HCT116 (cell line): ENCODE measurements around the gene NCAPD3. TPM values are rescaled to one million over a fixed set of nuclear protein-coding genes. Genes with fewer than 3 reads are reported as not detected.

Source experiments
- ATAC-seq: fragments of 200-7000 bp; cut with Tn5 transposase; 2 replicates; pipeline ENCODE4 v1.9.1; 2020; ENCODE audit warnings: mild to moderate bottlenecking, moderate library complexity
- BruUV-seq: library from RNA; stranded (reverse); fragments of 400-500 nt; replicated peaks from 2 replicates; lab custom pipeline; 2021; lab: Mats Ljungman, UMichigan
- CTCF ChIA-PET: fragments of 300-600 bp; sonication (Branson Sonifier 250); formaldehyde crosslinking; loops from one replicate; lab custom pipeline; 2021; ENCODE audit warnings: antibody characterized with exemption; lab: Charles Lee
- POLR2A ChIA-PET: fragments of 300-600, 350-600 bp; sonication (Branson Sonifier 250); formaldehyde crosslinking; loops from one replicate; lab custom pipeline; 2021; ENCODE audit warnings: antibody characterized with exemption; lab: Charles Lee
- RAD21 ChIA-PET, 2 experiments: fragments of 300-600 bp; sonication (Branson Sonifier 250); formaldehyde crosslinking; loops; one replicate each; lab custom pipeline; 2023; ENCODE audit warnings: low total read pairs in 2 of 2; ENCODE audit not compliant: uncharacterized antibody in 2 of 2, unreplicated experiment in 2 of 2, low non-redundant PET in 1 of 2; lab: Charles Lee
- DNase-seq: peaks from one replicate; pipeline ENCODE4 v3.0.0-alpha.2; 2010; ENCODE audit warnings: low read depth, low spot score
- H2AFZ ChIP-seq: fragments of 200-600 bp; shearing (Covaris generic), sonication (generic); 2 replicates; pipeline ENCODE4 v1.6.1; 2017; ENCODE audit warnings: low read depth, mixed run types, mixed read lengths, antibody characterized with exemption, low read length; ENCODE audit not compliant: poor library complexity, severe bottlenecking
- H3K27ac ChIP-seq: 2 replicates; pipeline ENCODE4 v1.5.1; 2012; ENCODE audit warnings: low read depth, low read length
- H3K27me3 ChIP-seq: fragments of 200-600 bp; sonication (generic); 2 replicates; pipeline ENCODE4 v1.6.1; 2016; ENCODE audit warnings: mixed run types, low read length, mixed read lengths; ENCODE audit not compliant: insufficient read depth
- H3K36me3 ChIP-seq, 2 experiments: fragments of 200-500 bp in 1 of 2; fragments of 200-600 bp in 1 of 2; sonication (Bioruptor generic) in 1 of 2; sonication (generic) in 1 of 2; 2 replicates each; pipeline versions ENCODE4 v1.5.1 to v1.6.1; 2014 to 2016; ENCODE audit warnings: low read length in 2 of 2, inconsistent platforms in 1 of 2, mixed read lengths in 1 of 2, mixed run types in 1 of 2; ENCODE audit not compliant: insufficient read depth in 2 of 2, control insufficient read depth in 1 of 2
- H3K4me1 ChIP-seq, 2 experiments: fragments of 200-600 bp in 1 of 2; sonication (generic) in 1 of 2; 2 replicates each; pipeline versions ENCODE4 v1.5.1 to v1.6.1; 2012 to 2017; ENCODE audit warnings: low read length in 2 of 2, inconsistent platforms in 1 of 2, mild to moderate bottlenecking in 1 of 2, mixed read lengths in 1 of 2, mixed run types in 1 of 2, moderate library complexity in 1 of 2; ENCODE audit not compliant: insufficient read depth in 2 of 2, control insufficient read depth in 1 of 2
- H3K4me2 ChIP-seq: fragments of 200-600 bp; sonication (generic); 2 replicates; pipeline ENCODE4 v1.6.1; 2017; ENCODE audit warnings: mixed run types, low read length, mixed read lengths
- H3K4me3 ChIP-seq, 2 experiments: fragments of 200-600 bp in 1 of 2; sonication (generic) in 1 of 2; replicated peaks in 1 of 2; 2 replicates each; pipeline ENCODE4 v1.5.1; 2011 to 2016; ENCODE audit warnings: low read length in 2 of 2, control low read depth in 1 of 2, low read depth in 1 of 2, mild to moderate bottlenecking in 1 of 2, mixed read lengths in 1 of 2, mixed run types in 1 of 2
- H3K79me2 ChIP-seq: fragments of 200-600 bp; sonication (generic); 2 replicates; pipeline ENCODE4 v1.6.1; 2017; ENCODE audit warnings: mild to moderate bottlenecking, mixed run types, low read length, moderate library complexity, mixed read lengths; ENCODE audit not compliant: insufficient read depth
- H3K9ac ChIP-seq: fragments of 200-600 bp; sonication (generic); 2 replicates; pipeline ENCODE4 v1.6.1; 2016; ENCODE audit warnings: low read length, mixed read lengths
- H3K9me2 ChIP-seq: fragments of 200-600 bp; sonication (generic), shearing (Covaris generic); 2 replicates; pipeline ENCODE4 v1.6.1; 2017; ENCODE audit warnings: mixed run types, mild to moderate bottlenecking, moderate library complexity; ENCODE audit not compliant: insufficient read depth
- H3K9me3 ChIP-seq, 2 experiments: fragments of 200-500 bp in 1 of 2; fragments of 200-600 bp in 1 of 2; sonication (Bioruptor generic) in 1 of 2; sonication (generic) in 1 of 2; 2 replicates each; pipeline ENCODE4 v1.6.1; 2014 to 2017; ENCODE audit warnings: low read length in 2 of 2, mixed read lengths in 2 of 2, inconsistent platforms in 1 of 2, low read depth in 1 of 2, mild to moderate bottlenecking in 1 of 2, mixed run types in 1 of 2, moderate library complexity in 1 of 2; ENCODE audit not compliant: control insufficient read depth in 1 of 2, insufficient read depth in 1 of 2
- H4K20me1 ChIP-seq: fragments of 200-600 bp; sonication (generic), shearing (Covaris generic); 2 replicates; pipeline ENCODE4 v1.6.1; 2017; ENCODE audit warnings: mixed run types, mild to moderate bottlenecking, moderate library complexity; ENCODE audit not compliant: insufficient read depth
- CBX3 ChIP-seq: IDR thresholded peaks from 2 replicates; pipeline ENCODE4 v1.6.1; 2012; ENCODE audit warnings: low read depth
- CEBPB ChIP-seq: IDR thresholded peaks from 2 replicates; pipeline ENCODE4 v1.6.1; 2012; ENCODE audit warnings: low read depth
- EGR1 ChIP-seq: IDR thresholded peaks from 2 replicates; pipeline ENCODE4 v1.6.1; 2012; ENCODE audit warnings: low read depth
- ELF1 ChIP-seq: IDR thresholded peaks from 2 replicates; pipeline ENCODE4 v1.6.1; 2012; ENCODE audit warnings: low read depth, borderline replicate concordance
- EZH2phosphoT487 ChIP-seq: fragments of 200-600 bp; IDR thresholded peaks from 2 replicates; pipeline ENCODE4 v1.6.1; 2018; ENCODE audit warnings: antibody characterized with exemption, borderline replicate concordance
- POLR2AphosphoS5 ChIP-seq: IDR thresholded peaks from 2 replicates; pipeline ENCODE4 v1.6.1; 2011; ENCODE audit warnings: mild to moderate bottlenecking, low read depth, low read length, moderate library complexity
- RAD21 ChIP-seq: IDR thresholded peaks from 2 replicates; pipeline ENCODE4 v1.6.1; 2012; ENCODE audit warnings: low read depth, mild to moderate bottlenecking
- SIN3A ChIP-seq: IDR thresholded peaks from 2 replicates; pipeline ENCODE4 v1.6.1; 2012; ENCODE audit warnings: low read depth
- YY1 ChIP-seq: IDR thresholded peaks from 2 replicates; pipeline ENCODE4 v1.6.1; 2011; ENCODE audit warnings: low read length, low read depth, moderate library complexity, mild to moderate bottlenecking; ENCODE audit not compliant: insufficient replicate concordance; ENCODE audit errors: extremely low read depth
- ZBTB33 ChIP-seq: IDR thresholded peaks from 2 replicates; pipeline ENCODE4 v1.6.1; 2011; ENCODE audit warnings: mild to moderate bottlenecking, low read length, moderate library complexity; ENCODE audit not compliant: insufficient replicate concordance; ENCODE audit errors: extremely low read depth
- ZFX ChIP-seq: fragments of 450-650 bp; IDR thresholded peaks from 2 replicates; pipeline ENCODE4 v1.6.1; 2017
- intact Hi-C: fragments of 100-400 bp; cut with micrococcal nuclease; formaldehyde crosslinking; loops from 2 replicates; pipeline ENCODE4 v1.10.0; 2022
- total RNA-seq: library from RNA; stranded (reverse); gene quantifications from one replicate; pipeline ENCODE4 v1.2.1, GENCODE V29; 2021; ENCODE audit not compliant: unreplicated experiment
- TF ChIP-seq, protein P1 (sequence below), 3 experiments: fragments of 200-600 bp in 1 of 3; sonication (generic) in 1 of 3; IDR thresholded peaks in 2 of 3; conservative IDR thresholded peaks in 1 of 3; 2 replicates each; pipeline ENCODE4 v1.5.1; 2012 to 2017; ENCODE audit warnings: low read depth in 2 of 3, low read length in 2 of 3, antibody characterized with exemption in 1 of 3, borderline replicate concordance in 1 of 3, control low read depth in 1 of 3, mild to moderate bottlenecking in 1 of 3, mixed read lengths in 1 of 3, mixed run types in 1 of 3, moderate library complexity in 1 of 3; ENCODE audit not compliant: insufficient read depth in 1 of 3
- TF ChIP-seq, protein P2 (sequence below): IDR thresholded peaks from 2 replicates; pipeline ENCODE4 v1.6.1; 2012

The NCAPD3 gene
- total RNA-seq, 1 experiment from 2014 or later = 71.0 TPM

DNA sequence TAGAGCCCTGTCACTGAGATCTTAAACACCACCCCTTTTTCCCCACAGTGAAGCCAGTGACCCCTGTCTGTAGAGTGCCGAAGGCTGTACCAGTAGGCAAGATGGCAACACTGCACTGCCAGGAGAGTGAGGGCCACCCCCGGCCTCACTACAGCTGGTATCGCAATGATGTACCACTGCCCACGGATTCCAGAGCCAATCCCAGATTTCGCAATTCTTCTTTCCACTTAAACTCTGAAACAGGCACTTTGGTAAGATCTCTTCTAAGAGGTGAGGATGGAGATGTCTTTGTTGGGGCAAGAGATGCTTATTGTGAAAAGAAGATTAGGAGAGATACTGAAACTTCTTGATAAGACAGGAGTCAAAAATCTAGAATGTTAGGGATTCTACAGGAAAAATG lies 79.0 kb downstream of the NCAPD3 start:
- H3K36me3 ChIP-seq = peaks cover 0 to 8% of the 10 kb centered on the region in 2 experiments; a peak in 1 of 4 replicates
- intact Hi-C loops = no loop called here
- no peak overlapping the region for H3K4me3 ChIP-seq
- H3K4me2 ChIP-seq = no peak overlapping the region
- H3K9me3 ChIP-seq = no peaks in the 10 kb centered on the region
- ChIA-PET RAD21 (no interaction called here), CTCF (interaction anchor here (1.3 kb wide), 1 partner anchor 94 kb away, joined by 3 read pairs; no protein-coding TSS in a partner anchor), POLR2A (no interaction called here)
- ATAC-seq (no peak), DNase-seq (no peak)
- no peaks in the 10 kb centered on the region for H3K9me2 ChIP-seq
- H3K4me1 ChIP-seq = no peaks in the 10 kb centered on the region
- no peaks in the 10 kb centered on the region for H3K79me2 ChIP-seq
- H3K9ac ChIP-seq = no peak overlapping the region
- no peak overlapping the region for H2AFZ ChIP-seq
- no TSS peak for BruUV-seq
- peaks cover 13% of the 10 kb centered on the region; the same call in 1 of the 2 replicates for H3K27me3 ChIP-seq
- H4K20me1 ChIP-seq = no peaks in the 10 kb centered on the region
- no peak overlapping the region for H3K27ac ChIP-seq
- TF ChIP-seq, protein P1, sequence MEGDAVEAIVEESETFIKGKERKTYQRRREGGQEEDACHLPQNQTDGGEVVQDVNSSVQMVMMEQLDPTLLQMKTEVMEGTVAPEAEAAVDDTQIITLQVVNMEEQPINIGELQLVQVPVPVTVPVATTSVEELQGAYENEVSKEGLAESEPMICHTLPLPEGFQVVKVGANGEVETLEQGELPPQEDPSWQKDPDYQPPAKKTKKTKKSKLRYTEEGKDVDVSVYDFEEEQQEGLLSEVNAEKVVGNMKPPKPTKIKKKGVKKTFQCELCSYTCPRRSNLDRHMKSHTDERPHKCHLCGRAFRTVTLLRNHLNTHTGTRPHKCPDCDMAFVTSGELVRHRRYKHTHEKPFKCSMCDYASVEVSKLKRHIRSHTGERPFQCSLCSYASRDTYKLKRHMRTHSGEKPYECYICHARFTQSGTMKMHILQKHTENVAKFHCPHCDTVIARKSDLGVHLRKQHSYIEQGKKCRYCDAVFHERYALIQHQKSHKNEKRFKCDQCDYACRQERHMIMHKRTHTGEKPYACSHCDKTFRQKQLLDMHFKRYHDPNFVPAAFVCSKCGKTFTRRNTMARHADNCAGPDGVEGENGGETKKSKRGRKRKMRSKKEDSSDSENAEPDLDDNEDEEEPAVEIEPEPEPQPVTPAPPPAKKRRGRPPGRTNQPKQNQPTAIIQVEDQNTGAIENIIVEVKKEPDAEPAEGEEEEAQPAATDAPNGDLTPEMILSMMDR (IDR thresholded peaks at IDR 0.05 in 2 of 3, conservative IDR thresholded peaks at IDR 0.05 in 1 of 3; ENCODE audit: borderline replicate concordance in 1 of 3, insufficient read depth in 1 of 3, low read depth in 2 of 3, low read length in 2 of 3) = no peak

- intact Hi-C loops = no loop called here
- no peaks in the 10 kb centered on the region for H3K79me2 ChIP-seq
- peaks cover 0 to 1% of the 10 kb centered on the region in 2 experiments; a peak in 1 of 4 replicates for H3K36me3 ChIP-seq
- H2AFZ ChIP-seq = no peak overlapping the region
- no TSS peak for BruUV-seq
- RAD21 ChIA-PET = no interaction called here
- H3K4me2 ChIP-seq = no peak overlapping the region
- H3K4me1 ChIP-seq = no peaks in the 10 kb centered on the region; a peak in 1 of 4 replicates
- POLR2A ChIA-PET = no interaction called here
- H3K27ac ChIP-seq = no peak overlapping the region
- H3K9ac ChIP-seq = no peak overlapping the region
- no peaks in the 10 kb centered on the region for H3K9me3 ChIP-seq
- CTCF ChIA-PET = interaction anchor here (1.3 kb wide), 1 partner anchor 93 kb away, joined by 3 read pairs; no protein-coding TSS in a partner anchor
- no peak for DNase-seq
- no peaks in the 10 kb centered on the region for H4K20me1 ChIP-seq
- no peaks in the 10 kb centered on the region for H3K9me2 ChIP-seq
- no peak for ATAC-seq
- peaks cover 13% of the 10 kb centered on the region; the same call in 1 of the 2 replicates for H3K27me3 ChIP-seq
- no peak overlapping the region for H3K4me3 ChIP-seq
- no peak for TF ChIP-seq RAD21
- no peak for TF ChIP-seq POLR2AphosphoS5
- TF ChIP-seq CBX3 = no peak
- TF ChIP-seq CEBPB = no peak
- no peak for TF ChIP-seq ZFX
- no peak for TF ChIP-seq EZH2phosphoT487
- TF ChIP-seq EGR1 = no peak
- TF ChIP-seq ZBTB33 = no peak
- TF ChIP-seq, protein P2, sequence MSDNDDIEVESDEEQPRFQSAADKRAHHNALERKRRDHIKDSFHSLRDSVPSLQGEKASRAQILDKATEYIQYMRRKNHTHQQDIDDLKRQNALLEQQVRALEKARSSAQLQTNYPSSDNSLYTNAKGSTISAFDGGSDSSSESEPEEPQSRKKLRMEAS = no peak
- TF ChIP-seq SIN3A = no peak
- TF ChIP-seq, protein P1 (IDR thresholded peaks at IDR 0.05 in 2 of 3, conservative IDR thresholded peaks at IDR 0.05 in 1 of 3; ENCODE audit: borderline replicate concordance in 1 of 3, insufficient read depth in 1 of 3, low read depth in 2 of 3, low read length in 2 of 3) = no peak
- TF ChIP-seq YY1 = no peak
- TF ChIP-seq ELF1 = no peak
These were observed 80.0 kb downstream of the NCAPD3 start for GRCh38 chr11:134143801-134144200.
